Transverse colon (tissue), 3 donors: Measurements from ENCODE around the gene DNAJC19.

Experiments used
- POLR2A ChIP-seq: fragments of 450-650 bp; IDR thresholded peaks from one replicate; pipeline ENCODE4 v1.6.1; 2016; ENCODE audit warnings: antibody characterized with exemption, mild to moderate bottlenecking, moderate library complexity
- TF ChIP-seq, protein P1 (sequence below), 5 experiments: fragments of 200-600 bp in 3 of 5; fragments of 450-650 bp in 2 of 5; sonication (generic) in 3 of 5; IDR thresholded peaks; 1 replicate in 2 of 5; 2 replicates in 3 of 5; pipeline ENCODE4 v1.5.1; 2016 to 2017; ENCODE audit warnings: antibody characterized with exemption in 5 of 5, inconsistent platforms in 3 of 5, mild to moderate bottlenecking in 2 of 5, moderate library complexity in 1 of 5

DNA sequence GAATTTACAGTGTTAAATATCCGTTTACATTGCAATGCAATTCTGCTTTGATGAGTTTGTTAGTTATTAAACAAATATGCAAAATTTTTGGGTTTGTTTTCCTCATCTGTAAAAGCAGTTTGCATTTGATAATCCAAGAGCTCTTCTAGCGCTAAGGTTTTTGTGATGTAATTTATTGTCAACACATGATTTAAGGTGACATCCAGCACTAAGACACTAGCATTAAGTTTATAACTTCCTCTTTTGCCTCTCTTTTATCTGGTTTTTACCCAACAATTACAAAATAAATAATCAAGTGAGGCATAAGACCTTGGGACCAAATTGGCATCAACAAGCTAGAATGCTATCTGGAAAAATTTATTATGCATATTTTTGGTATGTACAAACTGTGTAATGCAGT lies 969 bp upstream of the DNAJC19 start:
- TF ChIP-seq, protein P1, sequence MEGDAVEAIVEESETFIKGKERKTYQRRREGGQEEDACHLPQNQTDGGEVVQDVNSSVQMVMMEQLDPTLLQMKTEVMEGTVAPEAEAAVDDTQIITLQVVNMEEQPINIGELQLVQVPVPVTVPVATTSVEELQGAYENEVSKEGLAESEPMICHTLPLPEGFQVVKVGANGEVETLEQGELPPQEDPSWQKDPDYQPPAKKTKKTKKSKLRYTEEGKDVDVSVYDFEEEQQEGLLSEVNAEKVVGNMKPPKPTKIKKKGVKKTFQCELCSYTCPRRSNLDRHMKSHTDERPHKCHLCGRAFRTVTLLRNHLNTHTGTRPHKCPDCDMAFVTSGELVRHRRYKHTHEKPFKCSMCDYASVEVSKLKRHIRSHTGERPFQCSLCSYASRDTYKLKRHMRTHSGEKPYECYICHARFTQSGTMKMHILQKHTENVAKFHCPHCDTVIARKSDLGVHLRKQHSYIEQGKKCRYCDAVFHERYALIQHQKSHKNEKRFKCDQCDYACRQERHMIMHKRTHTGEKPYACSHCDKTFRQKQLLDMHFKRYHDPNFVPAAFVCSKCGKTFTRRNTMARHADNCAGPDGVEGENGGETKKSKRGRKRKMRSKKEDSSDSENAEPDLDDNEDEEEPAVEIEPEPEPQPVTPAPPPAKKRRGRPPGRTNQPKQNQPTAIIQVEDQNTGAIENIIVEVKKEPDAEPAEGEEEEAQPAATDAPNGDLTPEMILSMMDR (IDR thresholded peaks at IDR 0.05): no peak
- no peak for TF ChIP-seq POLR2A
